NCI-H510A treated with DMSO at 0.1 percent for 48 hours (cell line): ENCODE results near the gene MAPT.
"Not testable (repeated sequence)": the region's sequence is repeated elsewhere in the genome, so short reads cannot be mapped to it uniquely, and the experiment has no call there.

Source experiments
- DNase-seq: peaks from one replicate; lab custom pipeline; 2025; lab: John Stamatoyannopoulos, UW

MAPT gene

GRCh38 chr17:45954914-45955313, 60.6 kb downstream of the MAPT start:
- DNase-seq = no peak

GRCh38 chr17:45955326-45955725, 61.0 kb downstream of the MAPT start:
- DNase-seq = no peak

- no peak for DNase-seq
These were observed 61.7 kb downstream of the MAPT start for GRCh38 chr17:45956090-45956489.

- DNase-seq = not testable (repeated sequence)
These were observed 62.4 kb downstream of the MAPT start for GRCh38 chr17:45956746-45957145.

- no peak for DNase-seq
These were observed 64.0 kb downstream of the MAPT start for GRCh38 chr17:45958307-45958706.

- no peak for DNase-seq
These were observed 64.8 kb downstream of the MAPT start for GRCh38 chr17:45958994-45959665.

- DNase-seq = no peak
These were observed 66.0 kb downstream of the MAPT start for GRCh38 chr17:45960311-45960710.

- DNase-seq = no peak
These were observed 66.9 kb downstream of the MAPT start for GRCh38 chr17:45961206-45961605.

- DNase-seq = no peak
These were observed 68.0 kb downstream of the MAPT start for GRCh38 chr17:45962221-45962972.

- DNase-seq = no peak
These were observed 68.9 kb downstream of the MAPT start for GRCh38 chr17:45963283-45963682.

GRCh38 chr17:45963889-45964288, 69.5 kb downstream of the MAPT start:
- no peak for DNase-seq

GRCh38 chr17:45964634-45965033, 70.3 kb downstream of the MAPT start:
- no peak for DNase-seq

GRCh38 chr17:45965812-45966211, 71.5 kb downstream of the MAPT start:
- no peak for DNase-seq

GRCh38 chr17:45966606-45967280, 72.4 kb downstream of the MAPT start:
- no peak for DNase-seq

- no peak for DNase-seq
These were observed 73.0 kb downstream of the MAPT start for GRCh38 chr17:45967378-45967777.

GRCh38 chr17:45968732-45969131, 74.4 kb downstream of the MAPT start:
- no peak for DNase-seq

- no peak for DNase-seq
These were observed 75.4 kb downstream of the MAPT start for GRCh38 chr17:45969726-45970125.

GRCh38 chr17:45970659-45971058, 76.3 kb downstream of the MAPT start:
- no peak for DNase-seq

- DNase-seq = no peak
These were observed 77.4 kb downstream of the MAPT start for GRCh38 chr17:45971698-45972141.

GRCh38 chr17:45972531-45972930, 78.2 kb downstream of the MAPT start:
- DNase-seq = no peak

- DNase-seq = no peak
These were observed 78.9 kb downstream of the MAPT start for GRCh38 chr17:45973099-45973780.
